Right hindlimb (tissue), 1 donor: ENCODE measurements around the gene FOXL2NB.

Experiments used
- DNase-seq: peaks from one replicate; pipeline ENCODE4 v3.0.0-alpha.2; 2018

Gene FOXL2NB

GRCh38 chr3:138947495-138948121 is 591 bp downstream of the FOXL2NB start:
- no peak for DNase-seq

- DNase-seq = no peak
Observed at GRCh38 chr3:138948371-138949001, 1.5 kb downstream of the FOXL2NB start.

- DNase-seq = no peak
Observed at GRCh38 chr3:138949002-138949418, 2.0 kb downstream of the FOXL2NB start.

GRCh38 chr3:138949445-138950005 is 2.5 kb downstream of the FOXL2NB start:
- no peak for DNase-seq

GRCh38 chr3:138950006-138950644 is 3.1 kb downstream of the FOXL2NB start:
- peak; percentile 55 for DNase-seq

- no peak for DNase-seq
Observed at GRCh38 chr3:138950701-138951100, 3.7 kb downstream of the FOXL2NB start.

GRCh38 chr3:138960417-138960852 is 13.4 kb downstream of the FOXL2NB start:
- no peak for DNase-seq

GRCh38 chr3:138962854-138963560 is 16.0 kb downstream of the FOXL2NB start:
- no peak for DNase-seq

- DNase-seq = no peak
Observed at GRCh38 chr3:138964264-138964663, 17.2 kb downstream of the FOXL2NB start.

- DNase-seq = no peak
Observed at GRCh38 chr3:138964923-138965322, 17.9 kb downstream of the FOXL2NB start.

GRCh38 chr3:138971766-138972320 is 24.8 kb downstream of the FOXL2NB start:
- no peak for DNase-seq

- DNase-seq = no peak
Observed at GRCh38 chr3:138972941-138973340, 25.9 kb downstream of the FOXL2NB start.

- no peak for DNase-seq
Observed at GRCh38 chr3:138974462-138974861, 27.4 kb downstream of the FOXL2NB start.

GRCh38 chr3:138975351-138975750 is 28.3 kb downstream of the FOXL2NB start:
- DNase-seq = no peak

GRCh38 chr3:138976047-138976446 is 29.0 kb downstream of the FOXL2NB start:
- DNase-seq = no peak

GRCh38 chr3:138984816-138985215 is 37.8 kb downstream of the FOXL2NB start:
- no peak for DNase-seq

- no peak for DNase-seq
Observed at GRCh38 chr3:138985932-138986331, 38.9 kb downstream of the FOXL2NB start.

- no peak for DNase-seq
Observed at GRCh38 chr3:138987181-138987580, 40.2 kb downstream of the FOXL2NB start.

- DNase-seq = no peak
Observed at GRCh38 chr3:138995706-138996105, 48.7 kb downstream of the FOXL2NB start.
